Right lobe of liver (tissue), 4 donors: ENCODE results near the gene RASIP1.

Experiments
- CTCF ChIP-seq, 4 donors: fragments of 200-600 bp in 3 of 4; fragments of 450-650 bp in 1 of 4; IDR thresholded peaks; one replicate each; pipeline versions ENCODE4 v1.5.1 to v1.8.0; 2016 to 2022; ENCODE audit warnings: antibody characterized with exemption in 4 of 4, mild to moderate bottlenecking in 2 of 4
- POLR2A ChIP-seq: fragments of 450-650 bp; IDR thresholded peaks from one replicate; pipeline ENCODE4 v1.6.1; 2017; ENCODE audit warnings: antibody characterized with exemption, mild to moderate bottlenecking
- donor health status: DM: no; HTN: no; CAD: no.
- donor health status: DM: no; HTN: no; CAD: no.
- donor health status: DM: no; HTN: yes; CAD: no.

- TF ChIP-seq CTCF (IDR thresholded peaks at IDR 0.05) (no peak), POLR2A (no peak)
Observed at GRCh38 chr19:48777720-48778119, 37.3 kb upstream of the RASIP1 start.
